Right lobe of liver (tissue), 4 donors: Measurements from ENCODE around the gene SPAG6.

Source experiments
- POLR2A ChIP-seq: fragments of 450-650 bp; IDR thresholded peaks from one replicate; pipeline ENCODE4 v1.6.1; 2017; ENCODE audit warnings: antibody characterized with exemption, mild to moderate bottlenecking
- TF ChIP-seq, protein P1 (sequence below), 4 donors: fragments of 200-600 bp in 3 of 4; fragments of 450-650 bp in 1 of 4; IDR thresholded peaks; one replicate each; pipeline versions ENCODE4 v1.5.1 to v1.8.0; 2016 to 2022; ENCODE audit warnings: antibody characterized with exemption in 4 of 4, mild to moderate bottlenecking in 2 of 4
- donor health status: DM: no; HTN: no; CAD: no.
- donor health status: DM: no; HTN: no; CAD: no.
- donor health status: DM: no; HTN: yes; CAD: no.

- no peak for TF ChIP-seq POLR2A
- TF ChIP-seq, protein P1, sequence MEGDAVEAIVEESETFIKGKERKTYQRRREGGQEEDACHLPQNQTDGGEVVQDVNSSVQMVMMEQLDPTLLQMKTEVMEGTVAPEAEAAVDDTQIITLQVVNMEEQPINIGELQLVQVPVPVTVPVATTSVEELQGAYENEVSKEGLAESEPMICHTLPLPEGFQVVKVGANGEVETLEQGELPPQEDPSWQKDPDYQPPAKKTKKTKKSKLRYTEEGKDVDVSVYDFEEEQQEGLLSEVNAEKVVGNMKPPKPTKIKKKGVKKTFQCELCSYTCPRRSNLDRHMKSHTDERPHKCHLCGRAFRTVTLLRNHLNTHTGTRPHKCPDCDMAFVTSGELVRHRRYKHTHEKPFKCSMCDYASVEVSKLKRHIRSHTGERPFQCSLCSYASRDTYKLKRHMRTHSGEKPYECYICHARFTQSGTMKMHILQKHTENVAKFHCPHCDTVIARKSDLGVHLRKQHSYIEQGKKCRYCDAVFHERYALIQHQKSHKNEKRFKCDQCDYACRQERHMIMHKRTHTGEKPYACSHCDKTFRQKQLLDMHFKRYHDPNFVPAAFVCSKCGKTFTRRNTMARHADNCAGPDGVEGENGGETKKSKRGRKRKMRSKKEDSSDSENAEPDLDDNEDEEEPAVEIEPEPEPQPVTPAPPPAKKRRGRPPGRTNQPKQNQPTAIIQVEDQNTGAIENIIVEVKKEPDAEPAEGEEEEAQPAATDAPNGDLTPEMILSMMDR (IDR thresholded peaks at IDR 0.05), result no peak
These were observed 21.6 kb upstream of the SPAG6 start for GRCh38 chr10:22323538-22324305.
